HG03064 (cell line): Measurements from ENCODE around the gene TNRC6C.

Experiments used
- ATAC-seq: cut with Tn5 transposase; IDR thresholded peaks from one replicate; pipeline ENCODE4 v1.9.1; 2021; ENCODE audit warnings: low read depth; ENCODE audit not compliant: unreplicated experiment

The TNRC6C gene

DNA sequence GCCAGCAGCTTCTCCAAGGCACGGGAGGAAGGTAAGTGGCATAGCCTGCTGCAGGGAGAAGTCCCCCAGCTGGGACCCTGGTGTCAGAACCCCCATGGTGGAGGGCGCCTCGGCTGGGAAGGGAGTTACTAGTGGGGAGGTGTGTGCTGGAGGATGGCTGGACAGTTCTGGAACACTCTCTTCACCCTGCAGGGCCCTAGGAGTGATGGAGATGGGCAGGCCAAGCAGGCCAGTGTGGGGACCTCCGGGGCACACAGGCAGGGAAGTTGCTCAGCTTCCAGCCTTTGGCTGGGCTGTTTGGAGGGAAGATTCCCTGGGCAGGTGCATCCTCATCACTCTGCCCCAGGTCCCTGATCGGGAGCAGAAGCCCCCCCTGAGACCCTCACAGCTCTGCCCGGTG is 188.4 kb downstream of the TNRC6C start:
- no peak for ATAC-seq

DNA sequence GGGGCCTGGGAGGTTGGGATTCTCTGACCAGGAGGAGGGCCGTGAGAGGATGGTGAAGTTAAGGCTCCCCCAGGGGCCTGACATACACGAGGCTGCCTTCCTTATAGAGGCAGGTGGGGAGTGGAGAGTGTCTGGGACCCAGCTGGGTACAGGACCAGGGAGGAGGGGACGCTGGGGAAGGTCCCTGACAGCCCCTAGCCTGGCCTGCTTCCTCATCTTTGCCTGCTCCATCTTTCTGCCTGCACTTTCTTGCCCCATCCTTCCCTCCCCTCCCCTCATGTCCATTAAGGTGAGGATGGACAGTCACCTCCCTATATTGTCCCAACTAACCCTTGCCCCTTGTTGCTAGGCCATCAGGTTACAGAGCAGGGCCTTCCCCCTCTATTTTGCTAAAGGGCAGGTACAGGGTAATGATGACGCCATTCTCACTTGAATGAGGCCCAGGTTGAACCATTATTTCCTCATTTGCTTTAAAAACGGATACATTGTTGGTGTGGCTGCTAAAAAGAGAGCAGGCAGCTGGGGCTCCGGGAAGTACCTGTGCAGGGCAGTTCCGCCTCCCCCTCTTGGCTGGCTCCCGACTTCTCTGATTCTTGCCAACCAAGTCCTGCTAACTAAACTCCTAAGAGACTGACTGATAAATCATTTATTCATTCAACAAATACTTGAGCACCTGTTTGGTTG is 189.0 kb downstream of the TNRC6C start:
- ATAC-seq: no peak

DNA sequence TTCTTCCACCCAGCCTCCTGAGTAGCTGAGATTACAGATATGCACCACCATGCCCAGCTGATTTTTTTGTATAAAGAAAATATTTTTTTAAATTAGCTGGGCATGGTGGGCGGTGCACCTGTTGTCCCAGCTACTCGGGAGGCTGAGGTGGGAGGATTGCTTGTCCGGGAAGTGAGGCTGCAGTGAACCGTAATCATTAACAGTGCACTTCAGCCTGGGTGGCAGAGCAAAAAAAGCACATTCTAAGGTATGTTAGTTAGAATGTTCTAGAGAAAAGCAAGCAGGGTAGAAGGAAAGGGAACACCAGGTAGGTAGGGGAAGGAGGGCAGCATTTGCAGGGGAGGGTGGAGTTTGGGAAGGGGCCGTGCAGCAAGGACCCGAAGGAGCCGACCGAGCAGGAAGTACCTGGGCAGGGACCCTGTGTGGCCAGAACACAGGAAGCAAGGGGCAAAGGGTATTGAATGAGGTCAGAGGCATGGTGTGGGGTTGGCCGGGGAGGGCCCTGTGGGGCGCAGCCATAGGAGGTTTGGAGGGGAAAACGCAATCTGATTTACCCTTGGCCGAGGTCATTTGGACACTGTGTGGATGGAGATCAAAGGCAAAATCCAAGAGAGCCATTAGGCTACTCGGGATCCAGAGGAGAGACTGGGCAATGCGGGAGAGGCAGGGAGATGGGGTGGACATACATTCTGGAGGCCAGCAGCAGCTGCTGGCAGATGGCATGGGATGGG is 189.9 kb downstream of the TNRC6C start:
- no peak for ATAC-seq

DNA sequence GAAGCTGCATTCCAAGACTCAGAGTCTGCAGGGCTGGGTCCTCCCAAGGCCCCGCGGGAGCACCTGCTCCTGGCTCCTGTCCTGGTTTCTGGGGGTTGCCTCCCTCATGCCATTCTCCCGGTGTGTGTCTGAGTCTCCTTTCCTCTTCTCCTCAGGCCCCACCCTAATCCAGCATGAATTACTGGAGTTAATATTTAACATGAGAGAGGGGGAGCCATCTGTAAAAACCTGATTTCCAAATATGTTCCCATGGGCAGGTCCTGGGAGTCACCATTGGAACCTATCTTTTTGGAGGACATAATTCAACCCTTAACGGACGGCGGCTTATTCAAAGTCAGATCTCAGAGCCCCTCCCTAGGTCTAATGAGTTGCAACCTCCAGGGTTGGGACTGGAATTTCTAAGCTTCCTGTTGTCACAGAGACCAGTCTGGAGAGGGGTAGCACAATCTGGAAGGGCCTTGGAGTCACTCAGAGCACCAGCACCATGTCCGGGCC is 193.1 kb downstream of the TNRC6C start:
- ATAC-seq: no peak

DNA sequence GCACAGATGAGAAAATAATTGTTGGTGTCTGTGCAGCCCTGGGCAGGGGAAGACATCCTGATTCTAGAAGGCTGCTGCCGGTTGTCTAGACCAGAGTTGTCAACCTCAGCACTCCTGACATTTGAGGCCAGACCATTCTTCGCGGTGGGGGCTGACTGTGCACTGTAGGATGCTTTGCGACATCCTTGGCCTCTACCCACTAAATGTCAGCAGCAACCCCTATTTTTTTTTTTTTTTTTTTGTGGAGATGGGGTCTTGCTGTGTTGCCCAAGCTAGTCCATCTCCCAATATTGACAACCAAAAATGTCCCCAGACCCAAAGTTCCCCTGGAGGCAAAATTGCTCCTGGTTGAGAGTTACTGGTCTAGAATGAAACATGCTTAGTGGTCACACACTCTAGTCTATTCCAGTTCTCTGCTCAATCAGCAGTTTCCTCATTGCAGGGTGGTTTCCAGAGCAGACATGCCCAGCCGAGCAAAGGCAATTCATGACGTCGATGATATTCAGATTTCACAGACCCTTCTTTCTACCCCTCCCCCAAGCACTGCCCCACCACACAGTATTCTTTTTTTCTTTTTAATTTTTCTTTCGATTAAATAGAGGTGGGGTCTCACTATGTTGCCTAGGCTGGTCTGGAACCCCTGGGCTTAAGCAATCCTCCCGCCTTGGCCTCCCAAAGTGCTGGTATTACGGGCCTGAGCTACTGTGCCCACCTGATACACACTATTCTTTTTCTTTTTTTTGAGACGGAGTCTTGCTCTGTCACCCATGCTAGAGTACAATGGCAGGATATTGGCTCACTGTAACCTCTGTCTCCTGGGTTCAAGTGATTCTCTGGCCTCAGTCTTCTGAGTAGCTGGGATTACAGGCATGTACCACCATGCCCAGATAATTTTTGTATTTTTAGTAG is 196.7 kb downstream of the TNRC6C start:
- ATAC-seq: peak; percentile 40
